T-helper 2 cell treated with Interferon-gamma antibody and Interleukin-4, amounts not matched to agents 100 ng/mL and 5 ng/mL, for 36 hours (primary cell): Measurements from ENCODE around the gene CEP162. TPM values are rescaled to one million over a fixed set of nuclear protein-coding genes. Genes with fewer than 3 reads are reported as not detected.
"Not testable (repeated sequence)": the region's sequence is repeated elsewhere in the genome, so short reads cannot be mapped to it uniquely, and the experiment has no call there.

Experiments used
- intact Hi-C: fragments of 100-400 bp; cut with micrococcal nuclease; formaldehyde crosslinking; loops from one replicate; pipeline ENCODE4 v1.15.1; 2023
- total RNA-seq: library from RNA; stranded (reverse); gene quantifications from 2 replicates; pipeline ENCODE4 v1.2.3, GENCODE V29; 2022

The CEP162 gene
- 9.5 and 10.5 TPM in 2 replicates for total RNA-seq

GRCh38 chr6:84227434-84228197 lies at the start of gene CEP162:
Gene CEP162, minus strand, starts transcription at chr6:84227643. Its CDS starts 1,250 bp downstream, at chr6:84226393.
- intact Hi-C loops, result loop anchor here (1.0 to 10.0 kb wide), 5 partner anchors 368 to 1981 kb away; partner anchors contain the start of genes CYB5R4, DOP1A, IBTK and SNX14

GRCh38 chr6:84274856-84275255 lies 47.4 kb upstream of the CEP162 start:
- intact Hi-C loops, result no loop called here

GRCh38 chr6:84273048-84273809 lies 45.8 kb upstream of the CEP162 start:
- intact Hi-C loops, result no loop called here

GRCh38 chr6:84272298-84272697 lies 44.9 kb upstream of the CEP162 start:
- intact Hi-C loops, result no loop called here

- intact Hi-C loops, result no loop called here
These were observed 43.7 kb upstream of the CEP162 start for GRCh38 chr6:84271061-84271716.

- intact Hi-C loops, result no loop called here
These were observed 42.7 kb upstream of the CEP162 start for GRCh38 chr6:84269947-84270733.

- intact Hi-C loops, result no loop called here
These were observed 41.3 kb upstream of the CEP162 start for GRCh38 chr6:84268781-84269180.

GRCh38 chr6:84263557-84263956 lies 36.1 kb upstream of the CEP162 start:
- intact Hi-C loops, result no loop called here

GRCh38 chr6:84260926-84261325 lies 33.5 kb upstream of the CEP162 start:
- intact Hi-C loops, result no loop called here

GRCh38 chr6:84260196-84260595 lies 32.8 kb upstream of the CEP162 start:
- intact Hi-C loops, result no loop called here

- intact Hi-C loops, result no loop called here
These were observed 31.4 kb upstream of the CEP162 start for GRCh38 chr6:84258866-84259265.

GRCh38 chr6:84258268-84258667 lies 30.8 kb upstream of the CEP162 start:
- intact Hi-C loops, result no loop called here

GRCh38 chr6:84255641-84256040 lies 28.2 kb upstream of the CEP162 start:
- intact Hi-C loops, result no loop called here

- intact Hi-C loops, result no loop called here
These were observed 25.9 kb upstream of the CEP162 start for GRCh38 chr6:84253380-84253779.

- intact Hi-C loops, result no loop called here
These were observed 24.6 kb upstream of the CEP162 start for GRCh38 chr6:84251891-84252539.

GRCh38 chr6:84249724-84250123 lies 22.3 kb upstream of the CEP162 start:
- intact Hi-C loops, result no loop called here

GRCh38 chr6:84244416-84245081 lies 17.1 kb upstream of the CEP162 start:
- intact Hi-C loops, result not testable (repeated sequence)

- intact Hi-C loops, result no loop called here
These were observed 15.8 kb upstream of the CEP162 start for GRCh38 chr6:84243240-84243639.

GRCh38 chr6:84242265-84242664 lies 14.8 kb upstream of the CEP162 start:
- intact Hi-C loops, result no loop called here

- intact Hi-C loops, result loop anchor here (5.0 to 10.0 kb wide), 2 partner anchors 1097 to 1364 kb away; partner anchors contain the start of gene SNX14
These were observed 728 bp upstream of the CEP162 start for GRCh38 chr6:84228198-84228543.
